ENCODE measurements around the gene DDT.
"Not testable (repeated sequence)": the region's sequence is repeated elsewhere in the genome, so short reads cannot be mapped to it uniquely, and the experiment has no call there.

DNA sequence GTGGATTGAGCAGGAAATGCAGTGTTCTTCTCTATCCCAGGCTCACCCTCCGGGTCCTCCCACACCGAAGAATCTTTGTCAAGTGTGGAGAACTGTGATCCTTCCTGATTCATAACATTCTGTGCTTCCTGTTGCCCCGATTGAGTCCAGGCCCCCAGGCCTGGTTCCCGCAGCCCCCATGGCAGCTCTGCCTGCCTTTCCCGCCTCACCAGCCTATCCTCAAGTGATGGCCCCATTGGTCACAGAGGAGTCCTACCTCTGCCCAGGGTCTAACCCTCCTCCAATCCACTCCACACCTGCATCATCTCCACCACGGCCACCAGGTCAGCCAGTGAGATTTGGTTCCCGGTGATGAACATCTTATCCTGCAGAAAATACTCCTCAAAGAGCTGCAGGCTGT lies 25.5 kb upstream of the DDT start:
- TF ChIP-seq, protein P1, sequence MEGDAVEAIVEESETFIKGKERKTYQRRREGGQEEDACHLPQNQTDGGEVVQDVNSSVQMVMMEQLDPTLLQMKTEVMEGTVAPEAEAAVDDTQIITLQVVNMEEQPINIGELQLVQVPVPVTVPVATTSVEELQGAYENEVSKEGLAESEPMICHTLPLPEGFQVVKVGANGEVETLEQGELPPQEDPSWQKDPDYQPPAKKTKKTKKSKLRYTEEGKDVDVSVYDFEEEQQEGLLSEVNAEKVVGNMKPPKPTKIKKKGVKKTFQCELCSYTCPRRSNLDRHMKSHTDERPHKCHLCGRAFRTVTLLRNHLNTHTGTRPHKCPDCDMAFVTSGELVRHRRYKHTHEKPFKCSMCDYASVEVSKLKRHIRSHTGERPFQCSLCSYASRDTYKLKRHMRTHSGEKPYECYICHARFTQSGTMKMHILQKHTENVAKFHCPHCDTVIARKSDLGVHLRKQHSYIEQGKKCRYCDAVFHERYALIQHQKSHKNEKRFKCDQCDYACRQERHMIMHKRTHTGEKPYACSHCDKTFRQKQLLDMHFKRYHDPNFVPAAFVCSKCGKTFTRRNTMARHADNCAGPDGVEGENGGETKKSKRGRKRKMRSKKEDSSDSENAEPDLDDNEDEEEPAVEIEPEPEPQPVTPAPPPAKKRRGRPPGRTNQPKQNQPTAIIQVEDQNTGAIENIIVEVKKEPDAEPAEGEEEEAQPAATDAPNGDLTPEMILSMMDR (IDR thresholded peaks at IDR 0.05 in 8 of 11, conservative IDR thresholded peaks at IDR 0.05 in 3 of 11), result not testable (repeated sequence)
- TF ChIP-seq POLR2A, POLR2AphosphoS5 (IDR thresholded peaks at IDR 0.05): not testable (repeated sequence)

All from spleen (tissue), 7 donors.